Measurements from ENCODE around the gene ZBTB20.

ZBTB20 gene

GRCh38 chr3:115018694-115019093 lies 128.4 kb downstream of the ZBTB20 start:
- DNase-seq = no peak

- DNase-seq = no peak
Observed at GRCh38 chr3:115007966-115008365, 139.1 kb downstream of the ZBTB20 start.

- no peak for DNase-seq
Observed at GRCh38 chr3:115004201-115005140, 142.6 kb downstream of the ZBTB20 start.

GRCh38 chr3:114998971-114999579 lies 148.0 kb downstream of the ZBTB20 start:
- DNase-seq = no peak

GRCh38 chr3:114994554-114995341 lies 152.3 kb downstream of the ZBTB20 start:
- DNase-seq = no peak

GRCh38 chr3:114985776-114986175 lies 161.3 kb downstream of the ZBTB20 start:
- no peak for DNase-seq

- DNase-seq = no peak
Observed at GRCh38 chr3:114983248-114983647, 163.8 kb downstream of the ZBTB20 start.

- DNase-seq = no peak
Observed at GRCh38 chr3:114974387-114974786, 172.7 kb downstream of the ZBTB20 start.

GRCh38 chr3:114973536-114973935 lies 173.6 kb downstream of the ZBTB20 start:
- DNase-seq = no peak

- no peak for DNase-seq
Observed at GRCh38 chr3:114967168-114967567, 179.9 kb downstream of the ZBTB20 start.

GRCh38 chr3:114962189-114962588 lies 184.9 kb downstream of the ZBTB20 start:
- DNase-seq = no peak

- no peak for DNase-seq
Observed at GRCh38 chr3:114958930-114959329, 188.2 kb downstream of the ZBTB20 start.

- DNase-seq = no peak
Observed at GRCh38 chr3:114953800-114954199, 193.3 kb downstream of the ZBTB20 start.

- DNase-seq = no peak
Observed at GRCh38 chr3:114953215-114953799, 193.8 kb downstream of the ZBTB20 start.

- DNase-seq = no peak
Observed at GRCh38 chr3:114942773-114943172, 204.3 kb downstream of the ZBTB20 start.

- DNase-seq = no peak
Observed at GRCh38 chr3:114941626-114942309, 205.3 kb downstream of the ZBTB20 start.

GRCh38 chr3:114939920-114940319 lies 207.2 kb downstream of the ZBTB20 start:
- no peak for DNase-seq

- DNase-seq = no peak
Observed at GRCh38 chr3:114933407-114933806, 213.7 kb downstream of the ZBTB20 start.

- DNase-seq = no peak
Observed at GRCh38 chr3:114929971-114930732, 216.9 kb downstream of the ZBTB20 start.

GRCh38 chr3:114928989-114929640 lies 218.0 kb downstream of the ZBTB20 start:
- no peak for DNase-seq

GRCh38 chr3:114904633-114905032 lies 242.5 kb downstream of the ZBTB20 start:
- DNase-seq = no peak

Data from T-helper 9 cell (primary cell).